PC-3 (cell line): Measurements from ENCODE around the gene FLOT1. TPM values are rescaled to one million over a fixed set of nuclear protein-coding genes. Genes with fewer than 3 reads are reported as not detected.

ENCODE experiments used
- ATAC-seq: fragments of 200-7000 bp; cut with Tn5 transposase; 2 replicates; pipeline ENCODE4 v1.9.1; 2020; ENCODE audit warnings: mild to moderate bottlenecking, moderate library complexity
- BruUV-seq: library from RNA; stranded (reverse); fragments of 400-500 nt; replicated peaks from 2 replicates; lab custom pipeline; 2021; lab: Mats Ljungman, UMichigan
- CTCF ChIA-PET: fragments of 300-600 bp; sonication (Branson Sonifier 250); formaldehyde crosslinking; loops from one replicate; lab custom pipeline; 2022; ENCODE audit warnings: antibody characterized with exemption; lab: Charles Lee
- POLR2A ChIA-PET: fragments of 300-600 bp; sonication (Branson Sonifier 250); formaldehyde crosslinking; loops from one replicate; lab custom pipeline; 2022; ENCODE audit warnings: antibody characterized with exemption; ENCODE audit not compliant: unreplicated experiment; lab: Charles Lee
- DNase-seq: peaks from one replicate; pipeline ENCODE4 v3.0.0-alpha.2; 2015
- H2AFZ ChIP-seq: fragments of 300-600 bp; sonication (generic); 2 replicates; pipeline ENCODE4 v1.6.0; 2016; ENCODE audit warnings: antibody characterized with exemption, low read length
- H3F3A ChIP-seq: fragments of 300-600 bp; sonication (generic); one replicate; pipeline ENCODE4 v1.6.0; 2017; ENCODE audit warnings: antibody characterized with exemption, low read length, control low read depth, mild to moderate bottlenecking; ENCODE audit not compliant: unreplicated experiment
- H3K27ac ChIP-seq: fragments of 300-600 bp; sonication (generic); 2 replicates; pipeline ENCODE4 v1.5.1; 2016; ENCODE audit warnings: mild to moderate bottlenecking, low read length
- H3K27me3 ChIP-seq: fragments of 300-600 bp; sonication (generic); 2 replicates; pipeline ENCODE4 v1.6.1; 2016; ENCODE audit warnings: low read length, mixed read lengths
- H3K36me3 ChIP-seq: fragments of 300-600 bp; sonication (generic); 2 replicates; pipeline ENCODE4 v1.6.1; 2016; ENCODE audit warnings: low read depth, mixed run types, low read length, mixed read lengths
- H3K4me1 ChIP-seq: fragments of 300-600 bp; sonication (generic); 2 replicates; pipeline ENCODE4 v1.5.1; 2016; ENCODE audit warnings: low read length; ENCODE audit not compliant: insufficient read depth
- H3K4me2 ChIP-seq: fragments of 300-600 bp; sonication (generic); 2 replicates; pipeline ENCODE4 v1.6.0; 2016; ENCODE audit warnings: low read length
- H3K4me3 ChIP-seq: fragments of 300-600 bp; sonication (generic); 2 replicates; pipeline ENCODE4 v1.5.1; 2016; ENCODE audit warnings: mild to moderate bottlenecking, low read length, mixed read lengths
- H3K79me2 ChIP-seq: fragments of 300-600 bp; sonication (generic); 2 replicates; pipeline ENCODE4 v1.6.1; 2017; ENCODE audit warnings: low read length, mixed read lengths
- H3K9ac ChIP-seq: fragments of 300-600 bp; sonication (generic); 2 replicates; pipeline ENCODE4 v1.6.0; 2016; ENCODE audit warnings: mild to moderate bottlenecking, low read length
- H3K9me2 ChIP-seq: fragments of 300-600 bp; sonication (generic); replicated peaks from 2 replicates; pipeline ENCODE4 v1.6.1; 2016; ENCODE audit warnings: mixed run types, low read length, mixed read lengths
- H3K9me3 ChIP-seq: fragments of 300-600 bp; sonication (generic); 2 replicates; pipeline ENCODE4 v1.6.1; 2016; ENCODE audit warnings: low read length, mixed read lengths
- H4K20me1 ChIP-seq: fragments of 300-600 bp; sonication (generic); 2 replicates; pipeline ENCODE4 v1.6.1; 2016; ENCODE audit warnings: low read length, mixed read lengths
- EZH2 ChIP-seq: fragments of 300-600 bp; sonication (generic); IDR thresholded peaks from one replicate; pipeline ENCODE4 v1.6.1; 2017; ENCODE audit warnings: antibody characterized with exemption, mild to moderate bottlenecking, low read length; ENCODE audit not compliant: unreplicated experiment
- EZH2phosphoT487 ChIP-seq: fragments of 300-600 bp; sonication (generic); IDR thresholded peaks from 2 replicates; pipeline ENCODE4 v1.6.1; 2018; ENCODE audit warnings: mild to moderate bottlenecking, antibody characterized with exemption, low read length, borderline replicate concordance
- intact Hi-C: fragments of 100-400 bp; cut with micrococcal nuclease; formaldehyde crosslinking; loops from 2 replicates; pipeline ENCODE4 v1.9.0; 2023
- total RNA-seq: library from RNA; depleted of rRNA; stranded (reverse); fragments of >200 nt; gene quantifications from 2 replicates; pipeline ENCODE4 v1.2.3, GENCODE V29; 2014
- TF ChIP-seq, protein P1 (sequence below): fragments of 300-600 bp; sonication (generic); conservative IDR thresholded peaks from 2 replicates; pipeline ENCODE4 v1.5.1; 2017; ENCODE audit warnings: antibody characterized with exemption, low read depth, mild to moderate bottlenecking, low read length

FLOT1 gene
- total RNA-seq, 1 experiment from 2014 or later = 305 TPM

DNA sequence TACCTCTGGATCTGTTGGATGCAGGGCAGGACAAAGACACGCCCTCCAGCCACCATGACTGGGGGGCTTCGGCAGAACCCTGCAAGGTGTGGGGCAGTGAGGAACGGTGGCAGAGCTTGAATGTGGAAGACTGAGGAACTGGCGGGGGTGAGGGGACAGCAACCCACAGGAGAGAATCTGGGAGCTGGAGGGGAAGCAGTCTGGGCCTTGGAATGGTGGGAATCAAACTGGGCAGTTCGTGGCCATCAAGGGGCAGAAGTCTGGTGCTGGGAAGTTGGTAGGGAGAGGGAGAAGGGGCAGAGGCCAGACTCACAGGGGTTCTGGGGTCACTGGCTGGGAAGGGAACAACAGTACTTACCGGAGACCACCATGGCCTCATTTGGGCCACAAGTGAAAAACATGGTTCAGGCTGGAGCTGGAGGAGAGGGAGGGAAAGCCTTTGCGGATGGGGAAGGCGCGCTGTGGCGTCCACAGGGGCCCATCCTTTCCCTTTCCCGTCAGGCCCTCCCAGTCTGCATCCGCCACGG lies 635 bp downstream of the FLOT1 start:
- H3K4me1 ChIP-seq = peaks cover 71% of the 10 kb centered on the region
- ATAC-seq = no peak; the same call in 1 of the 2 replicates
- peaks cover 7% of the 10 kb centered on the region for H3F3A ChIP-seq
- H3K9me3 ChIP-seq = no peaks in the 10 kb centered on the region
- H2AFZ ChIP-seq = no peak overlapping the region
- H3K36me3 ChIP-seq = peaks cover 42% of the 10 kb centered on the region
- peak overlapping the region; percentile 100 for H3K9ac ChIP-seq
- peak; percentile 32 for DNase-seq
- peaks cover 91% of the 10 kb centered on the region for H3K79me2 ChIP-seq
- H3K4me3 ChIP-seq = peak overlapping the region; percentile 91
- ChIA-PET CTCF (interaction anchor here (0.8 to 1.2 kb wide), 4 partner anchors 11 to 78 kb away, joined by 3 to 6 read pairs (median 4); no protein-coding TSS in a partner anchor), POLR2A (interaction anchor here (0.6 to 1.7 kb wide), 6 partner anchors 11 to 78 kb away, joined by 3 to 8 read pairs (median 6); no protein-coding TSS in a partner anchor)
- H3K9me2 ChIP-seq = no peaks in the 10 kb centered on the region
- peak overlapping the region; percentile 98 for H3K27ac ChIP-seq
- intact Hi-C loops = loop anchor here (1.0 to 5.0 kb wide), 2 partner anchors 10 to 135 kb away; no protein-coding TSS in a partner anchor
- no TSS peak for BruUV-seq
- H3K4me2 ChIP-seq = peak overlapping the region; percentile 89
- peaks cover 9% of the 10 kb centered on the region for H4K20me1 ChIP-seq
- TF ChIP-seq EZH2phosphoT487 (no peak), EZH2 (no peak)
- TF ChIP-seq, protein P1, sequence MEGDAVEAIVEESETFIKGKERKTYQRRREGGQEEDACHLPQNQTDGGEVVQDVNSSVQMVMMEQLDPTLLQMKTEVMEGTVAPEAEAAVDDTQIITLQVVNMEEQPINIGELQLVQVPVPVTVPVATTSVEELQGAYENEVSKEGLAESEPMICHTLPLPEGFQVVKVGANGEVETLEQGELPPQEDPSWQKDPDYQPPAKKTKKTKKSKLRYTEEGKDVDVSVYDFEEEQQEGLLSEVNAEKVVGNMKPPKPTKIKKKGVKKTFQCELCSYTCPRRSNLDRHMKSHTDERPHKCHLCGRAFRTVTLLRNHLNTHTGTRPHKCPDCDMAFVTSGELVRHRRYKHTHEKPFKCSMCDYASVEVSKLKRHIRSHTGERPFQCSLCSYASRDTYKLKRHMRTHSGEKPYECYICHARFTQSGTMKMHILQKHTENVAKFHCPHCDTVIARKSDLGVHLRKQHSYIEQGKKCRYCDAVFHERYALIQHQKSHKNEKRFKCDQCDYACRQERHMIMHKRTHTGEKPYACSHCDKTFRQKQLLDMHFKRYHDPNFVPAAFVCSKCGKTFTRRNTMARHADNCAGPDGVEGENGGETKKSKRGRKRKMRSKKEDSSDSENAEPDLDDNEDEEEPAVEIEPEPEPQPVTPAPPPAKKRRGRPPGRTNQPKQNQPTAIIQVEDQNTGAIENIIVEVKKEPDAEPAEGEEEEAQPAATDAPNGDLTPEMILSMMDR = no peak
- no peaks in the 10 kb centered on the region for H3K27me3 ChIP-seq

DNA sequence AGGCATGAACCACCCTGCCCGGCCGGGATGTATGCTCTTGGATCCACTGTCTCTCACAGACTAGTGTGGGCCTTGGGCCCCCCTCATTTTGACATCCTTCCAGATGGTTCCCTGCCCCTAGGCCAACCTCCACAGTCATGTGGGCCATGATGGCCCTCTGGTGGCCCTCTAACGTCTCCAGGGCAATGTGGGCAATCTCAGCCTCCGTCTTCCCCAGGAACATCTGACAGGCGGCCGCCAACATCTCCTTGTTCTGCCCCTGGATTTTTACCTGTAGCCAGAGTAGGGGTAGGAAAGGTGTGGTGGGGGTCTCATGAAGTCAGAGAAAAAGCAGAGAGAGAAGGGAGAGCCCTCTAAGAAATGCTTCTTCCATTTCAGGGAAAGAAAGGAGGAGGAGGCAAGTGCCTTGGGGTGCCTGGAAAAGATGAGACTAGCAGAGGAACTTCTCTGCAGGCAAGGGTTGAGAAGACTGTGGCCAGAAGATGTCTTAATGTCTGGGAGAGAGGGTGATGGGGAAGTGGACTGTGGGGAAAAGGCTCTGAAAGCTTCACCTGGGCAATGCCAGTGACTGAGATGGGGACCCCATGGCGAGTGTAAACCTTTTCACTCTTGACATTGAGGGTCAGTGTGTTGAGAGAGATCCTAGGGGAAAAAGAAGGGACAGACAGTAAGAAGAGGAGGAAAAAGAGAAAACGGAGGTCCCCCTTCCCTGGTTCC lies 1.3 kb downstream of the FLOT1 start:
- CTCF ChIA-PET = interaction anchor here (0.8 kb wide), 1 partner anchor 10 kb away, joined by 3 read pairs; no protein-coding TSS in a partner anchor
- POLR2A ChIA-PET = interaction anchor here (1.3 kb wide), 1 partner anchor 79 kb away, joined by 7 read pairs; no protein-coding TSS in a partner anchor
- Histone ChIP-seq H3K4me1 (peaks cover 69% of the 10 kb centered on the region), H3K4me2 (peak overlapping the region; percentile 89), H3K36me3 (peaks cover 43% of the 10 kb centered on the region), H3F3A (peaks cover 7% of the 10 kb centered on the region), H3K9me2 (no peaks in the 10 kb centered on the region), H4K20me1 (peaks cover 9% of the 10 kb centered on the region), H2AFZ (no peak overlapping the region), H3K9me3 (no peaks in the 10 kb centered on the region), H3K79me2 (peaks cover 90% of the 10 kb centered on the region), H3K27ac (peak overlapping the region; percentile 98), H3K27me3 (no peaks in the 10 kb centered on the region), H3K9ac (peak overlapping the region; percentile 100), H3K4me3 (peak overlapping the region; percentile 91)
- DNase-seq (peak; percentile 36), ATAC-seq (no peak)
- BruUV-seq = no TSS peak
- intact Hi-C loops = loop anchor here (5.0 kb wide), 1 partner anchor 136 kb away; no protein-coding TSS in a partner anchor
- TF ChIP-seq, protein P1 = no peak
- no peak for TF ChIP-seq EZH2
- TF ChIP-seq EZH2phosphoT487 = no peak
